Measurements from ENCODE around the gene LRRC4C.

LRRC4C gene

DNA sequence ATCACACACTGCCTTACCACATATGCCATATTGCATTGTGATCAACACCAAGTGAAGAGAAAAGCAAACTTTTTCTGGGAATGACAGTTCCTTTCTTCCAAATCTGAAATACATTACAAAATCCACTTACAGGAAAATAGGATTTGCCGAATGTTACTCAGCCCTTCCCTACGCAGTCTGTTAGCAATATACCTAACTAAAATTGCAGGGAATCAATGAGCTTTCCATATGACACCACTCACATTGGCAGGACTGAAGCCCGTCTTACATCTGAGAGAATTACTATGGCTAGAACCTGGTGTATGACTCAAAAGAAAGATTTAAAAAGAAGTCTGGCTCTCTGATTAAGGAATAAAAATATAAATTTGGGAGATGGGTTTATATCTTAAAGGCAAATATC is 136.0 kb downstream of the LRRC4C start:
- DNase-seq (ENCODE audit: low read depth, low spot score) = no peak

- DNase-seq (ENCODE audit: low read depth, low spot score) = no peak
Observed at GRCh38 chr11:41320653-41321052, 138.8 kb downstream of the LRRC4C start.

DNA sequence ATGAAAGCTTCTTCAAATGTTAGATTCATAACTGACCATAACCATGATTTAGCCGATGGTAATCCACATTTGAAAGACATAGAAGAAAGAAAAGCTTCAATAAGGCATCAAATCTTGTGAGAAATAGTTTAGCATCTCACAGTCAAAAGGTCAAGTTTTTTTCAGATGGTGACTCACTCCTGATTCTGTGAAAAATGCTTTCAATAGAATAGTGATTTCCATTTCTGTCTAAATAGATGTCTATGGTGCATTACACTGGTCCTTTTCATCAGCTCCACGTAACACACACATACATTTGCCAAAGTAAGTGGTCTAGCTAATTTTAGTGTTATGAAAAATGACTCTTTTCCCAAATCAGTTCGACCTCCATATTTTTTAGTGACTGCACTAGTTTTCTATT is 139.2 kb downstream of the LRRC4C start:
- no peak for DNase-seq (ENCODE audit: low read depth, low spot score)

DNA sequence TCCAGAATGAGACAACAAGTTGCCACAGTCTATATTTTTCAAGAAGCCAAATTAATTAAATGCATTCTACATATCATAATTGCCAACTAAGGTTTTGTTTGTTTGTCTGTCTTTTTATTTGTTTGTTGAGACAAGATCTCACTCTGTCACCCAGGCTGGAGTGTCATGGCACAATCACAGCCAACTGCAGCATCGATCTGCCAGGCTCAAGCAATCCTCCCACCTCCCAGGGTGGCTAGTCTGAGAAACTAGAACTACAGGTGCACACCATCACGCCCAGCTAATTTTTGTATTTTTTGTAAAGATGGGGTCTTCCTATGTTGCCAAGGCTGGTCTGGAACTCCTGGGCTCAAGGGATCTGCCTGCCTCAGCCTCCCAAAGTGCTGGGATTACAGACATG is 140.0 kb downstream of the LRRC4C start:
- DNase-seq (ENCODE audit: low read depth, low spot score) = no peak

- no peak for DNase-seq (ENCODE audit: low read depth, low spot score)
Observed at GRCh38 chr11:41316751-41317150, 142.7 kb downstream of the LRRC4C start.

- DNase-seq (ENCODE audit: low read depth, low spot score) = no peak
Observed at GRCh38 chr11:41313226-41313625, 146.2 kb downstream of the LRRC4C start.

DNA sequence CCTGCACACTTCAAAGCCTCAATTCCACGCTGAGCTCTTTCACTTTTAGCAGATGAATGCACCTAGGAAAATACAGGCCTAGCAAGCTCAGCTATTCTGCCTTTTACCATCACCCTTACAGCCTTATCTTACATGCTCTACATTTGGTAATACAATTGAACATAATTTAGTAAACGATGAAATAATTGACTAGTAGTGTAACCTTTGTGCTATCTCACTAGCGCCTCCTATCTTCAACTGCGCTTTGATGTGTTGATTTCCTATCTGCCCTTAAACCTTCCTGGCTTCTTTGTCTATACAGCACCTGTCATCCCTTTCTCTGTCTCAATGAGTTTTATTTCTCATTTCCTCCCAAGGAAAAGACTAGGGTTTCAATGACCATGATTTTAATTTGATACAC is 149.7 kb downstream of the LRRC4C start:
- no peak for DNase-seq (ENCODE audit: low read depth, low spot score)

GRCh38 chr11:41309111-41309522 is 150.3 kb downstream of the LRRC4C start:
- no peak for DNase-seq (ENCODE audit: low read depth, low spot score)

DNA sequence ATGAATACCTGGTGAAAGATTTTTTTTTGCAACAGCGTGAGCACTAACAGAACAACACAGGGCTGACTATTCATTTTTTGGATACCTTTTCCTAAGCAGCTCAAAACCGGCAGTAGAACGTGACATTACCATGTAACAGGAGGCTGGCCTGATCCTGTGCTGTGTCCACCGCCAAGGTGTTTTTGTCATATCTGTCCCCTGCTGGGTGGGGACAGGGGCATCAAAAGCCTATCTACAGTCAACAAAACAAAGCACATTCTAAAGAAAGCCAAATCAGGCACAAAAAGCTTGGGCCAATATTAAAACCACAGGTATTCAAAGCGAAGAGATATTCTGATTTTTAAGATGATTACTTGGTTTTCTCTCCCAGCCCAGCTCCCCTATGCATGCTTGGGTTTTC is 151.2 kb downstream of the LRRC4C start:
- no peak for DNase-seq (ENCODE audit: low read depth, low spot score)

GRCh38 chr11:41307296-41308080 is 152.0 kb downstream of the LRRC4C start:
- no peak for DNase-seq (ENCODE audit: low read depth, low spot score)

DNA sequence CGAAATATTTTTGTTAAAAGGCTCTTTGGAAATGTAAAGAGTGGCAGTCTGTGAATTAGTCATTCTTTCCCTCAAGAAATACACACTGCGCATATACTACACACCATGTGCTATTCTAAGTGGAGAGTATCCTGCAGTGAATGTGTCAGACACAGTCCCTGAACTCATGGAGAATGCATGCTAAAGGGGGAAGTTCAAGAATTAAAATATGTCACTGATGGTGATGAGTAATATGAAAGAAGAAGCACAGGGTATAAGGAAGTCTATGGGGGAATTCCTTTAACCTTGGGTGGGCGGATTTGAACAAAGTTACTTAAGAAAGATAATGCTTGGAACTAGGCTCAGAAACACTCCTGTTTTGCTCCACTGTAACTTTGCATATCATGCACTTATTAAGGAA is 153.0 kb downstream of the LRRC4C start:
- DNase-seq (ENCODE audit: low read depth, low spot score) = no peak

GRCh38 chr11:41301023-41301422 is 158.4 kb downstream of the LRRC4C start:
- DNase-seq (ENCODE audit: low read depth, low spot score) = no peak

DNA sequence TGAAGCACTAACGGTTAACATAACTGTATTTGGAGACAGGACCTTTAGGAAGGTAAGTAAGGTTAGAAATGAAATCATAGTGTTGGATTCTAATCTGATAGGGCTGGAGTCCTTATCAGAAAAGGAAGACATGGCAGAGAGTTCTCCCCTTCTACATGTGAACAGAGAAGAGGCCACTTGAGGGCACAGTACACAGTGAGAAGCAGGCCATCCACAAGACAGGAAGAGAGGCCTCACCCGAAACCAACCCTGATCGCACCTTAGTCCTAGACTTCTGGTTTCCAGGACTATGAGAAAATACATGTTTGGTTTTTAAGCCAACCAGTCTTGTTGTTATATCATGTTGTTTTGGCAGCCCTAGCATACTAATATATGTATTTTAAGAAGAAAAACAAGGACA is 170.0 kb downstream of the LRRC4C start:
- no peak for DNase-seq (ENCODE audit: low read depth, low spot score)

DNA sequence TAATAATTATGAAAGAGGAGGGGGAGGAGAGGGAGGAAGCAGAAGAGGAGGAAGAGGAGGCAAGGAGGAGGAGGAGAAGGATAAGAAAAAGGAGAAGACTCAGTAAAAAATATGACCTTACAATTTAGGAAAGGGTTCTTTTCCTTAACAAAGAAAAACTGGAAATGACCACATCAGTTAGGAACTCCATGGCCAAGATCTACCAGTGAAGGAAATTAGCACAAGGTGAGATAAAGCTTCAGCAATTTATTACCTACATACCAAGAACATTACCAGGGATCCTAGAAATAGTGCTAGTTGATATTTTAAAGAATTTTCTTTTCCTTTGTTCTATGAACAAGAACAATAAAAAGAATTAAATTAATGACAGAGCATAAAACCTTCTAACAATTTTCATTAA is 172.7 kb downstream of the LRRC4C start:
- no peak for DNase-seq (ENCODE audit: low read depth, low spot score)

DNA sequence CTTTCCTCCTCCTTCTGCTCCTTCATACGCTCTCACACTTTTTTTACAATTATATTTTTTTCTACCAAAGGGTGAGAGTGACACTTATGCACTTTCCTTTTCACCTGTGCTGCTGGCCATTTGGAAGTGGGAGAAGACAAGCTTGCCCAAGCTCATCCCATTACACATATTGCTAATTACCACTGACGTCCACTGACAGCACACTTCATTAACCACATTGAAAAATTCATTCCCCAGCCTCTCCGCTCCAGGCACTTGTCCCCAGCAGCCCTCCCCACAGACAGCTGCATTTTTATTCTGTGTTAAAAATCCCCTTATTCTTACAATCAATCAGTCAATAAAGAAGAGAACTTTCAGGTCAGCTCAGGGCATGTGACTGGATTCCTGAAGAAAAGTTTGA is 175.1 kb downstream of the LRRC4C start:
- DNase-seq (ENCODE audit: low read depth, low spot score) = no peak

DNA sequence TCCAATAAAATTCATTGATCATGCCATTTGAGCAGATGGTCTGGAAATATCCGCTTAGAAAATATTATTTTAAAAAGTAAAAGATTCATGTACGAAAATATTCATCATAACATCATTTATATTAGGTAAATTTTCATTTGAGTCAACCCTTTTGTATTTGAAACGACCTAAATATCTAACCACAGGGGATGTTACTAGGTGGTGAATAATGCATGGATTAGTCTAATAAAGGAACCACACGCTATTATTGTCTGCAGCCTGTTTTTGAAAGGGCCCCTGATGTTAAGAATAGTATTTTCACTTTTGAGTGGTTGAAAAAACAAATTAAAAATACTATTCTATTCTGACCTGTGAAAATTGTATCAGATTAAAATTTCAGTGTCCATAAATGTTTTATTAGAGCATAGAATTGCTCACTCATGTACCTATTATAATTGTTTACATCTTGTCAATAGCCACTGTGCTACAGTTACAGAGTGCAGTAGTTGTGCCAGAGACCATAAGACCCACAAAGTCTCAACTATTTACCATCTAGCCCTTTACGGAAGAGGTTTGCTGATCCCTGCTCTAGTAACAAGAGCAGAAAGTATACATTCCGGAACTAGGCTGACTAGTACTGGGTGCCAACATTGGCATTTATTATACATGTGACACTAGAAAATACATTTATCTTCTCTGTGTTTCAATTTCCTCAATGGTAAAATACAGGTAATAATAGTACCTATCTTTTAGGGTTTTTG is 176.1 kb downstream of the LRRC4C start:
- no peak for DNase-seq (ENCODE audit: low read depth, low spot score)

DNA sequence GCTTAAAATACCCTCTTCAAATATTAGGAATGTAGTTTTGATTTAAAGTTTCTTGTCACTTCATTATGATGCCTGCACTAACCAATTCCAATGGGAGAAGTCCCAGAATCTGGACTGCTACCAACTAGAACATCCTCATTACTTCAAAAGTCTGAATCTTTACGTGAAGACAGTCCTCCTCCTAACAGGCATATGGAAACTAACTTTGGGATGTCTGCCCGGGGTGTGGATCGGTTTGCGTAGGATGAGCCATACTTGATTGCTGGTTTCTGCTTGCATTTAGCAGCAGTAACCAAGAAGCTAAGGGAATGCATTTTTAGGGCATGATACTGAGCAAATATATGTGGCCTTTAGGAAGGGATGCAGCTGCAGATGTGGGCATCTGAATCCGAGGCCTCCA is 177.1 kb downstream of the LRRC4C start:
- DNase-seq (ENCODE audit: low read depth, low spot score) = no peak

DNA sequence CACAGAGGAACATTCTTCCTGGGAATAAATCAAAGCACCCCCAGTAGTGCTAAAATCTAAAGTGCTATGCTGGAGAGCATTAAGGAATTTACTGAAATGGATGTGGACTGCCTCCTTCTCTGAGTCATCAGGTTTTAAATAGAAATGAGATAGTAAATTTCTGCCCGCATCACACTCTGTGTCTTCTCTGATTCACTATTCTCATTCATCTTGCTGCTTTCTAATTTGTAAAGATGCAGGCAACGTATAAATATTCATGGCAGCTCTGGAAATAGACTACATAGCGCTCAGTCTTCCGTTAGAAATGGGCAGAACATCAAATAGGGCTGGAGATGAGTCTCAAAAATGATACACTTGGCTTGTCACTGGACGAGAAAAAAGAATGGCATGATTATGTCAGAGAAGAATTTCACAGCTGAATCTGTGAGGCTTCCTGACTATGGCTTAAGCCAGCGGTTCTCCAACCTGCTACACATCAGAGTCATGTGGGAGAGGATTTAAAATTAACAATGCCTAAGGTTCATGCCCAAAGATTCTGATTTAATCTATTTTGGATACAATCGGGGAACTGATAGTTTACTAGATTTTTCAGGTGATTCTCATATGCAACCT is 178.2 kb downstream of the LRRC4C start:
- DNase-seq (ENCODE audit: low read depth, low spot score) = no peak

GRCh38 chr11:41274831-41275230 is 184.6 kb downstream of the LRRC4C start:
- DNase-seq (ENCODE audit: low read depth, low spot score) = no peak

- no peak for DNase-seq (ENCODE audit: low read depth, low spot score)
Observed at GRCh38 chr11:41273908-41274307, 185.5 kb downstream of the LRRC4C start.

DNA sequence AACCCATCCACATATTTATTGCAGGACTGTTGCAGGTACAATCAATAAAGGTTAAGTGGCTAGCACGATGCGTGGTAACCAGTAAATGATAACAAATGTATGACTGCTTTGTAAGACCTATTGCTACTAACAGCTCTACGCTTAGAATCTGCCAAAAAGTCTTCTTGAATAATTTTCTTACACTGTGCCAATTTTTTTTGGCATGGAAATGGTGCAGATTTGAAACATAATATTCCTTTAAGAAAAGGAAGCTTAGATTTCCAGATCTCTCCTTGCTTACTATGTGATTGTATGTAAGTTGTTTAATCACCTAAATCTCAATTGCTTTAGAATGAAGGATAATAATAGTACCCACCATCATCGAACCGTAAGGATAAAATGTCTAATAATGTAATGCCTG is 192.0 kb downstream of the LRRC4C start:
- no peak for DNase-seq (ENCODE audit: low read depth, low spot score)

GRCh38 chr11:41256041-41256440 is 203.4 kb downstream of the LRRC4C start:
- no peak for DNase-seq (ENCODE audit: low read depth, low spot score)

DNA sequence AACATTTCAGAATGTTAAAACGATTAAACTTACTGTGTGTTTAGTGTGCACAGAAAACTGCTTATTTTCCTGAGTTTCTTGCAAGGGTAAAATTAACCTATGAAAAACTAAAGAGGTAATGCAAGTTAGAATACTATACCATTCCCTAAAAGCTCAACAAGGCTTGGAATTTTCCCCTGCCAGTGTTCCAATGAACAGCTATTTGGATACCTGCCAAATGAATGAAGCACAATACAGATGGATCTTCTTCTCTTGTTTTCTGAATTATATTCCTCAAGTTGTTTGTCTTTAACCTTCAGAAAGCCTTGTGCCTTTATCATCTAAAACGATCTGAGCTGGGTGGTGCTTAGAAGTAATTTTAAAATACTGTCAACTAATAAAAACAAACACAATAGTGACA is 204.5 kb downstream of the LRRC4C start:
- no peak for DNase-seq (ENCODE audit: low read depth, low spot score)

Measured in brain pericyte (primary cell).